GM12878 (cell line): ENCODE measurements around the gene ZFP36. TPM values are rescaled to one million over a fixed set of nuclear protein-coding genes. Genes with fewer than 3 reads are reported as not detected.

ENCODE experiments used
- BCLAF1 ChIP-seq: fragments of 450-650 bp; IDR thresholded peaks from 2 replicates; pipeline ENCODE4 v1.6.1; 2017; ENCODE audit warnings: antibody characterized with exemption, mild to moderate bottlenecking, moderate library complexity
- EED ChIP-seq: sonication (generic); IDR thresholded peaks from 2 replicates; pipeline ENCODE4 v1.6.1; 2016; ENCODE audit warnings: antibody characterized with exemption, low read depth
- EGR1 ChIP-seq, 2 experiments: IDR thresholded peaks; 1 replicate in 1 of 2; 2 replicates in 1 of 2; pipeline ENCODE4 v1.6.1; 2011 to 2012; ENCODE audit warnings: low read depth in 2 of 2, low read length in 2 of 2, borderline replicate concordance in 1 of 2, mild to moderate bottlenecking in 1 of 2, moderate library complexity in 1 of 2
- ELK1 ChIP-seq: IDR thresholded peaks from 2 replicates; pipeline ENCODE4 v1.6.1; 2012; ENCODE audit warnings: low read depth, low read length, improper control_type of control experiment
- ETV6 ChIP-seq, 2 experiments: fragments of 450-650 bp in 1 of 2; IDR thresholded peaks in 1 of 2; conservative IDR thresholded peaks in 1 of 2; 2 replicates each; pipeline ENCODE4 v1.6.1; 2014; ENCODE audit warnings: antibody characterized with exemption in 1 of 2, borderline replicate concordance in 1 of 2, low read depth in 1 of 2, mild to moderate bottlenecking in 1 of 2, moderate library complexity in 1 of 2
- FOXK2 ChIP-seq: fragments of 450-650 bp; IDR thresholded peaks from 2 replicates; pipeline ENCODE4 v1.6.1; 2017; ENCODE audit warnings: mild to moderate bottlenecking, moderate library complexity
- HSF1 ChIP-seq: fragments of 150-350 bp; IDR thresholded peaks from 2 replicates; pipeline ENCODE4 v1.6.1; 2014; ENCODE audit warnings: mild to moderate bottlenecking, low read depth, low read length
- IRF5 ChIP-seq: fragments of 450-650 bp; IDR thresholded peaks from 2 replicates; pipeline ENCODE4 v1.6.1; 2017; ENCODE audit warnings: borderline replicate concordance
- JUNB ChIP-seq: IDR thresholded peaks from 2 replicates; pipeline ENCODE4 v1.6.1; 2016; ENCODE audit warnings: antibody characterized with exemption, mild to moderate bottlenecking
- MLLT1 ChIP-seq: fragments of 450-650 bp; IDR thresholded peaks from 2 replicates; pipeline ENCODE4 v1.6.1; 2016; ENCODE audit warnings: mild to moderate bottlenecking
- MXI1 ChIP-seq: fragments of 150-350 bp; IDR thresholded peaks from 2 replicates; pipeline ENCODE4 v1.6.1; 2011; ENCODE audit warnings: low read depth, mild to moderate bottlenecking, inconsistent platforms, low read length, improper control_type of control experiment
- NR2C2 ChIP-seq: IDR thresholded peaks from 2 replicates; pipeline ENCODE4 v1.6.1; 2011; ENCODE audit warnings: borderline replicate concordance, low read depth; ENCODE audit not compliant: control insufficient read depth, insufficient read length
- POLR2AphosphoS2 ChIP-seq: IDR thresholded peaks from 2 replicates; pipeline ENCODE4 v1.6.1; 2011; ENCODE audit warnings: low read depth, mild to moderate bottlenecking, low read length, improper control_type of control experiment, moderate library complexity
- RAD21 ChIP-seq: IDR thresholded peaks from 2 replicates; pipeline ENCODE4 v1.6.1; 2011; ENCODE audit warnings: mild to moderate bottlenecking, low read depth, low read length, moderate library complexity; ENCODE audit not compliant: insufficient read depth
- RUNX3 ChIP-seq: IDR thresholded peaks from 2 replicates; pipeline ENCODE4 v1.6.1; 2012; ENCODE audit warnings: low read length, inconsistent platforms
- SPI1 ChIP-seq: IDR thresholded peaks from 2 replicates; pipeline ENCODE4 v1.6.1; 2011; ENCODE audit warnings: low read depth, mild to moderate bottlenecking, low read length, moderate library complexity, borderline replicate concordance; ENCODE audit not compliant: insufficient read depth
- SUPT20H ChIP-seq: IDR thresholded peaks from 2 replicates; pipeline ENCODE4 v1.6.1; 2011; ENCODE audit warnings: low read depth, mild to moderate bottlenecking, low read length, moderate library complexity, borderline replicate concordance; ENCODE audit not compliant: control insufficient read depth
- TCF7 ChIP-seq: IDR thresholded peaks from 2 replicates; pipeline ENCODE4 v1.6.1; 2014; ENCODE audit warnings: antibody characterized with exemption, borderline replicate concordance
- YBX1 ChIP-seq: fragments of 450-650 bp; IDR thresholded peaks from 2 replicates; pipeline ENCODE4 v1.6.1; 2016; ENCODE audit warnings: antibody characterized with exemption
- ZNF24 ChIP-seq: fragments of 450-650 bp; IDR thresholded peaks from 2 replicates; pipeline ENCODE4 v1.6.1; 2017; ENCODE audit warnings: antibody characterized with exemption, mild to moderate bottlenecking
- ZNF274 ChIP-seq: IDR thresholded peaks from one replicate; pipeline ENCODE4 v1.8.0; 2011; ENCODE audit not compliant: insufficient read length, insufficient read depth
- polyA plus RNA-seq, 11 experiments: library from polyadenylated mRNA; depleted of rRNA in 4 of 11; unstranded in 6 of 11; stranded (reverse) in 5 of 11; fragments of >200 nt; fragmentation: Nextera tagmentation in 4 of 11; fragmentation: Illumina TruSeq in 1 of 11; extraction: Ambion mirVana in 4 of 11; extraction: Trizol in 1 of 11; gene quantifications; 1 replicate in 1 of 11; 2 replicates in 10 of 11; pipeline versions ENCODE4 v1.2.1 to v1.2.3, GENCODE V29; 2011 to 2016; ENCODE audit warnings: inconsistent platforms in 2 of 11, missing spikeins in 2 of 11, low read depth in 1 of 11
- total RNA-seq, 4 experiments: library from RNA; depleted of rRNA in 3 of 4; stranded (reverse); fragments of >200 nt in 3 of 4; fragmentation: Illumina TruSeq in 1 of 4; extraction: Trizol in 1 of 4; gene quantifications; 2 replicates each; pipeline versions ENCODE4 v1.2.1 to v1.2.3, GENCODE V29; 2013 to 2021

The ZFP36 gene
- total and polyA plus RNA-seq, 10 of the 15 experiments (the other 5 are each of a cell fraction or from before 2014, with no cell fraction given) = 5.3 to 55.0 (median 18.1) TPM

- 0 out of 2 replicates have a peak, but pooled peaks have one; percentile 7 for TF ChIP-seq HSF1
- TF ChIP-seq ZNF274 = no peak
- peak; percentile 24 to 66; a peak in 2 of 3 replicates for TF ChIP-seq EGR1 (IDR thresholded peaks at IDR 0.05; ENCODE audit: borderline replicate concordance in 1 of 2, low read depth in 2 of 2, low read length in 2 of 2)
- no peak for TF ChIP-seq TCF7
- TF ChIP-seq JUNB = no peak
- TF ChIP-seq YBX1 = no peak
- TF ChIP-seq SPI1 = peak; percentile 44; the same call in 1 of the 2 replicates
- TF ChIP-seq FOXK2 = no peak
- peak; percentile 91 for TF ChIP-seq ELK1
- no peak; the same call in 1 of the 2 replicates for TF ChIP-seq BCLAF1
- TF ChIP-seq MLLT1 = peak; percentile 99
- no peak for TF ChIP-seq EED
- no peak for TF ChIP-seq ZNF24
- TF ChIP-seq RUNX3 = no peak
- TF ChIP-seq RAD21 = no peak
- TF ChIP-seq NR2C2 = no peak
- TF ChIP-seq ETV6 (conservative IDR thresholded peaks at IDR 0.05 in 1 of 2, IDR thresholded peaks at IDR 0.05 in 1 of 2; ENCODE audit: borderline replicate concordance in 1 of 2, low read depth in 1 of 2) = no peak
- no peak for TF ChIP-seq SUPT20H
- no peak for TF ChIP-seq MXI1
- TF ChIP-seq POLR2AphosphoS2 = peak; percentile 100
- TF ChIP-seq IRF5 = no peak
These were observed at the start of gene ZFP36 (continued) for GRCh38 chr19:39406656-39407409.
